ENCODE measurements around the gene GPR12. TPM values are rescaled to one million over a fixed set of nuclear protein-coding genes. Genes with fewer than 3 reads are reported as not detected.
A peak's percentile ranks its signal among the peaks of the same experiment; 100 is the strongest.

Gene GPR12
- polyA plus RNA-seq, 1 donor from 2014 or later: 6.7 TPM

GRCh38 chr13:26743971-26744370 is 16.6 kb downstream of the GPR12 start:
- peak overlapping the region; percentile 19 for H3K4me2 ChIP-seq (ENCODE audit: low read length)
- no peak for TF ChIP-seq CTCF (IDR thresholded peaks at IDR 0.05; ENCODE audit: poor library complexity, severe bottlenecking)
- no peak for TF ChIP-seq POLR2AphosphoS5 (IDR thresholded peaks at IDR 0.05)
- TF ChIP-seq RAD21 (conservative IDR thresholded peaks at IDR 0.05): no peak
- no peak for TF ChIP-seq MXI1 (conservative IDR thresholded peaks at IDR 0.05; ENCODE audit: poor library complexity, severe bottlenecking)
- TF ChIP-seq EZH2 (IDR thresholded peaks at IDR 0.05; ENCODE audit: borderline replicate concordance, insufficient read depth, low read length, poor library complexity, severe bottlenecking): no peak
- TF ChIP-seq TAF1 (IDR thresholded peaks at IDR 0.05; ENCODE audit: low read depth): no peak
- no peak for TF ChIP-seq EP300 (conservative IDR thresholded peaks at IDR 0.05; ENCODE audit: poor library complexity, severe bottlenecking)
- no peak for TF ChIP-seq REST (IDR thresholded peaks at IDR 0.05; ENCODE audit: borderline replicate concordance)

GRCh38 chr13:26742691-26743358 is 17.8 kb downstream of the GPR12 start:
- H3F3A ChIP-seq (ENCODE audit: insufficient read depth, low read length, poor library complexity, severe bottlenecking): no peaks in the 10 kb centered on the region
- TF ChIP-seq CTCF (IDR thresholded peaks at IDR 0.05; ENCODE audit: poor library complexity, severe bottlenecking) (no peak), EP300 (conservative IDR thresholded peaks at IDR 0.05; ENCODE audit: poor library complexity, severe bottlenecking) (no peak), RAD21 (conservative IDR thresholded peaks at IDR 0.05) (no peak), SMC3 (conservative IDR thresholded peaks at IDR 0.05; ENCODE audit: poor library complexity) (no peak), TAF1 (IDR thresholded peaks at IDR 0.05; ENCODE audit: low read depth) (no peak), MXI1 (conservative IDR thresholded peaks at IDR 0.05; ENCODE audit: poor library complexity, severe bottlenecking) (no peak), EZH2 (IDR thresholded peaks at IDR 0.05; ENCODE audit: borderline replicate concordance, insufficient read depth, low read length, poor library complexity, severe bottlenecking) (no peak), REST (IDR thresholded peaks at IDR 0.05; ENCODE audit: borderline replicate concordance) (no peak), POLR2AphosphoS5 (IDR thresholded peaks at IDR 0.05) (no peak)
- no peaks in the 10 kb centered on the region for H3K79me2 ChIP-seq (replicated peaks; ENCODE audit: insufficient read depth, low read length)
- no peaks in the 10 kb centered on the region for H4K20me1 ChIP-seq (ENCODE audit: insufficient read depth)
- no peaks in the 10 kb centered on the region for H3K9me2 ChIP-seq (ENCODE audit: insufficient read depth, low read length)
- H3K27ac ChIP-seq (ENCODE audit: low read length): no peak overlapping the region
- no peaks in the 10 kb centered on the region for H3K9me3 ChIP-seq (ENCODE audit: low read length)
- no peak overlapping the region for H3K4me3 ChIP-seq (ENCODE audit: low read length)
- no peaks in the 10 kb centered on the region for H3K36me3 ChIP-seq (ENCODE audit: insufficient read depth, low read length)
- no peak overlapping the region for H3K9ac ChIP-seq (ENCODE audit: low read length)
- H3K27me3 ChIP-seq (ENCODE audit: insufficient read depth, low read depth, low read length): no peaks in the 10 kb centered on the region
- H2AFZ ChIP-seq (ENCODE audit: low read depth, low read length): no peak overlapping the region
- no peak overlapping the region for H3K4me2 ChIP-seq (ENCODE audit: low read length)

More at GRCh38 chr13:26743971-26744370, 16.6 kb downstream of the GPR12 start:
- peak overlapping the region; percentile 22 for H3K4me3 ChIP-seq (ENCODE audit: low read length)
- H3K27ac ChIP-seq (ENCODE audit: low read length): no peak overlapping the region
- H3K9me3 ChIP-seq (ENCODE audit: low read length): no peaks in the 10 kb centered on the region
- H3K36me3 ChIP-seq (ENCODE audit: insufficient read depth, low read length): no peaks in the 10 kb centered on the region
- no peaks in the 10 kb centered on the region for H3F3A ChIP-seq (ENCODE audit: insufficient read depth, low read length, poor library complexity, severe bottlenecking)
- H3K9ac ChIP-seq (ENCODE audit: low read length): peak overlapping the region; percentile 19
- H2AFZ ChIP-seq (ENCODE audit: low read depth, low read length): peak overlapping the region; percentile 7
- no peaks in the 10 kb centered on the region for H4K20me1 ChIP-seq (ENCODE audit: insufficient read depth)
- H3K79me2 ChIP-seq (replicated peaks; ENCODE audit: insufficient read depth, low read length): no peaks in the 10 kb centered on the region
- no peaks in the 10 kb centered on the region for H3K9me2 ChIP-seq (ENCODE audit: insufficient read depth, low read length)
- no peaks in the 10 kb centered on the region for H3K27me3 ChIP-seq (ENCODE audit: insufficient read depth, low read depth, low read length)
